Ecto neural progenitor cell (in vitro differentiated cells): ENCODE results near the gene XK.
"Not testable (repeated sequence)": the region's sequence is repeated elsewhere in the genome, so short reads cannot be mapped to it uniquely, and the experiment has no call there.

Experiments
- DNase-seq: peaks from one replicate; pipeline ENCODE4 v3.0.0-alpha.2; 2018; ENCODE audit warnings: low spot score

The XK gene

GRCh38 chrX:37755025-37755424 lies 69.4 kb downstream of the XK start:
- DNase-seq: no peak

GRCh38 chrX:37757082-37757481 lies 71.5 kb downstream of the XK start:
- no peak for DNase-seq

- no peak for DNase-seq
These were observed 73.8 kb downstream of the XK start for GRCh38 chrX:37759351-37759750.

GRCh38 chrX:37759878-37760418 lies 74.4 kb downstream of the XK start:
- no peak for DNase-seq

GRCh38 chrX:37763400-37763799 lies 77.8 kb downstream of the XK start:
- DNase-seq: no peak

GRCh38 chrX:37765507-37765906 lies 79.9 kb downstream of the XK start:
- no peak for DNase-seq

- DNase-seq: no peak
These were observed 81.8 kb downstream of the XK start for GRCh38 chrX:37767430-37767829.

- not testable (repeated sequence) for DNase-seq
These were observed 83.3 kb downstream of the XK start for GRCh38 chrX:37768866-37769265.

GRCh38 chrX:37776283-37776986 lies 90.8 kb downstream of the XK start:
- no peak for DNase-seq

GRCh38 chrX:37776987-37777325 lies 91.4 kb downstream of the XK start:
- DNase-seq: no peak

- DNase-seq: no peak
These were observed 94.3 kb downstream of the XK start, which contains the start of gene CYBB for GRCh38 chrX:37779857-37780256. Gene CYBB (plus strand): TSS chrX:37780059. CDS start chrX:37780078, 19 bp downstream.

- no peak for DNase-seq
These were observed 95.5 kb downstream of the XK start for GRCh38 chrX:37781081-37781480.
